Keratinocyte (primary cell): ENCODE data around the gene TM2D3. TPM values are rescaled to one million over a fixed set of nuclear protein-coding genes. Genes with fewer than 3 reads are reported as not detected.

ENCODE experiments used
- DNase-seq: peaks from one replicate; pipeline ENCODE4 v3.0.0-alpha.2; 2011; ENCODE audit warnings: low read depth, missing footprints, low spot score
- FAIRE-seq: peaks from 2 replicates; lab custom pipeline; 2011; peaks lifted over from hg19 to GRCh38; lab: Jason Lieb, UNC
- H2AFZ ChIP-seq: 2 replicates; pipeline ENCODE4 v1.6.0; 2012; ENCODE audit warnings: low read length, control low read depth, inconsistent platforms; ENCODE audit not compliant: control insufficient read depth
- H3K27ac ChIP-seq: 2 replicates; pipeline ENCODE4 v1.5.1; 2011; ENCODE audit warnings: low read length; ENCODE audit not compliant: control insufficient read depth, insufficient read depth
- H3K27me3 ChIP-seq: 3 replicates; pipeline ENCODE4 v1.6.0; 2011; ENCODE audit warnings: low read length; ENCODE audit not compliant: control insufficient read depth, insufficient read depth; ENCODE audit errors: extremely low read depth
- H3K36me3 ChIP-seq, 2 experiments: 2 replicates in 1 of 2; 3 replicates in 1 of 2; pipeline ENCODE4 v1.5.1; 2011; ENCODE audit warnings: low read length in 2 of 2, mild to moderate bottlenecking in 1 of 2; ENCODE audit not compliant: control insufficient read depth in 2 of 2, insufficient read depth in 2 of 2; ENCODE audit errors: extremely low read depth in 1 of 2
- H3K4me1 ChIP-seq: 3 replicates; pipeline ENCODE4 v1.5.1; 2011; ENCODE audit warnings: low read length; ENCODE audit not compliant: control insufficient read depth, insufficient read depth; ENCODE audit errors: extremely low read depth
- H3K4me2 ChIP-seq: 3 replicates; pipeline ENCODE4 v1.6.0; 2011; ENCODE audit warnings: low read depth, low read length; ENCODE audit not compliant: control insufficient read depth, insufficient read depth; ENCODE audit errors: extremely low read depth
- H3K4me3 ChIP-seq, 3 experiments: fragments of 200-600 bp in 1 of 3; sonication (generic) in 1 of 3; 2 replicates in 2 of 3; 3 replicates in 1 of 3; pipeline ENCODE4 v1.5.1; 2011 to 2016; ENCODE audit warnings: low read length in 3 of 3, mild to moderate bottlenecking in 3 of 3, control low read depth in 2 of 3, inconsistent platforms in 1 of 3, low read depth in 1 of 3, mixed read lengths in 1 of 3, mixed run types in 1 of 3, moderate library complexity in 1 of 3; ENCODE audit not compliant: control insufficient read depth in 2 of 3, insufficient read depth in 2 of 3; ENCODE audit errors: extremely low read depth in 1 of 3
- H3K79me2 ChIP-seq: 2 replicates; pipeline ENCODE4 v1.6.0; 2012; ENCODE audit warnings: low read length; ENCODE audit not compliant: control insufficient read depth, insufficient read depth
- H3K9ac ChIP-seq: 3 replicates; pipeline ENCODE4 v1.6.0; 2011; ENCODE audit warnings: low read length; ENCODE audit not compliant: control insufficient read depth, insufficient read depth; ENCODE audit errors: extremely low read depth
- H3K9me1 ChIP-seq: 3 replicates; pipeline ENCODE4 v1.6.0; 2011; ENCODE audit warnings: low read length; ENCODE audit not compliant: control insufficient read depth, insufficient read depth; ENCODE audit errors: extremely low read depth
- H3K9me3 ChIP-seq: 2 replicates; pipeline ENCODE4 v1.5.1; 2012; ENCODE audit warnings: low read depth, low read length; ENCODE audit not compliant: control insufficient read depth
- H4K20me1 ChIP-seq: 3 replicates; pipeline ENCODE4 v1.6.0; 2011; ENCODE audit warnings: low read length; ENCODE audit not compliant: control insufficient read depth, insufficient read depth; ENCODE audit errors: extremely low read depth
- EZH2 ChIP-seq: IDR thresholded peaks from one replicate; pipeline ENCODE4 v1.6.1; 2012; ENCODE audit warnings: inconsistent platforms, mild to moderate bottlenecking, low read length, moderate library complexity
- dilution Hi-C: fragments of 300-500 bp; cut with MboI; formaldehyde crosslinking; loops from one replicate; pipeline ENCODE4 v1.7.0; 2020; ENCODE audit warnings: low sequenced_read_pairs; ENCODE audit not compliant: extremely low pct_ligation_motif_present
- polyA plus RNA-seq, 5 experiments: library from polyadenylated mRNA; depleted of rRNA in 3 of 5; stranded (reverse) in 3 of 5; stranded (forward) in 1 of 5; unstranded in 1 of 5; fragments of >200 nt; gene quantifications; 1 replicate in 1 of 5; 2 replicates in 3 of 5; 3 replicates in 1 of 5; pipeline versions ENCODE4 v1.2.1 to v1.2.3, GENCODE V29; 2011 to 2012; ENCODE audit warnings: missing spikeins in 2 of 5, low read depth in 1 of 5, low replicate concordance in 1 of 5
- TF ChIP-seq, protein P1 (sequence below), 3 experiments: IDR thresholded peaks in 1 of 3; conservative IDR thresholded peaks in 1 of 3; optimal IDR thresholded peaks in 1 of 3; 2 replicates in 2 of 3; 3 replicates in 1 of 3; pipeline versions ENCODE3 to v1.5.1; 2011; ENCODE audit warnings: low read length in 3 of 3, mild to moderate bottlenecking in 3 of 3, moderate library complexity in 2 of 3, control low read depth in 1 of 3, inconsistent platforms in 1 of 3; ENCODE audit not compliant: insufficient read depth in 2 of 3; ENCODE audit errors: extremely low read depth in 1 of 3

Gene TM2D3
- polyA plus RNA-seq, 1 donor (not counting 4 experiments of a cell fraction or from before 2014, with no cell fraction given) = 56.7 TPM

DNA sequence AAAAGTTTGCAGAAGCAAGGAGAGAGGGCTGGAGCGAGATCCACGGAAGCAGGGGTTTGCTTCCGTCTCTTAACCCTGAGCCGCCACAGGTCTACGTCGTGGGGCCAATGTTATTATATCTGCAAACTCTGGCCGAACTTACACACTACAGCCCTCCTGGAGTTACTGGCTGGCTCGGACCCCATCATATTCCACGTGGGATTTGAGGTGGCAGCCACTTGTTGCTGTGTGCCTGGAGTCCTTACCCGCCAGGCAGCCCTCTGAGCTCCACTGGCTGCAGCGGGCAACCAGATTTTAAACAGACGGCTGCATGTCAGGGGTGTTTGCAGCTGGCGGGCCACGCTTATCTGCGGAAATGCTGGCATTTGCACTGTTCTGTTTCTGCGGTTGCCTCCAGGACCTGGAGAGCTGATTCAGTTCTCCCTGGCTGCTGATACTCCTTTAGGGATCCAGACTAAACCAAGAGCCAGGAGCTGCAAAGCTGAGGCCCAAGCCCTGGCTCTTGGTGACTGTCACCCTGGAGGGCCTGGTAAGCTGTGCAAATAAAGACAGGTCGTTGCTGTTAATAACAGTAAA, 34.7 kb downstream of the TM2D3 start:
- no peak for DNase-seq
- Histone ChIP-seq H3K4me1 (peaks cover 12% of the 10 kb centered on the region), H2AFZ (no peak overlapping the region), H3K4me3 (no peak overlapping the region), H3K36me3 (no peaks in the 10 kb centered on the region), H3K27me3 (peaks cover 28% of the 10 kb centered on the region), H4K20me1 (no peaks in the 10 kb centered on the region), H3K4me2 (no peak overlapping the region), H3K9ac (no peak overlapping the region), H3K9me1 (no peaks in the 10 kb centered on the region), H3K9me3 (no peaks in the 10 kb centered on the region), H3K27ac (no peak overlapping the region), H3K79me2 (no peaks in the 10 kb centered on the region)
- TF ChIP-seq, protein P1, sequence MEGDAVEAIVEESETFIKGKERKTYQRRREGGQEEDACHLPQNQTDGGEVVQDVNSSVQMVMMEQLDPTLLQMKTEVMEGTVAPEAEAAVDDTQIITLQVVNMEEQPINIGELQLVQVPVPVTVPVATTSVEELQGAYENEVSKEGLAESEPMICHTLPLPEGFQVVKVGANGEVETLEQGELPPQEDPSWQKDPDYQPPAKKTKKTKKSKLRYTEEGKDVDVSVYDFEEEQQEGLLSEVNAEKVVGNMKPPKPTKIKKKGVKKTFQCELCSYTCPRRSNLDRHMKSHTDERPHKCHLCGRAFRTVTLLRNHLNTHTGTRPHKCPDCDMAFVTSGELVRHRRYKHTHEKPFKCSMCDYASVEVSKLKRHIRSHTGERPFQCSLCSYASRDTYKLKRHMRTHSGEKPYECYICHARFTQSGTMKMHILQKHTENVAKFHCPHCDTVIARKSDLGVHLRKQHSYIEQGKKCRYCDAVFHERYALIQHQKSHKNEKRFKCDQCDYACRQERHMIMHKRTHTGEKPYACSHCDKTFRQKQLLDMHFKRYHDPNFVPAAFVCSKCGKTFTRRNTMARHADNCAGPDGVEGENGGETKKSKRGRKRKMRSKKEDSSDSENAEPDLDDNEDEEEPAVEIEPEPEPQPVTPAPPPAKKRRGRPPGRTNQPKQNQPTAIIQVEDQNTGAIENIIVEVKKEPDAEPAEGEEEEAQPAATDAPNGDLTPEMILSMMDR (optimal IDR thresholded peaks at IDR 0.05 in 1 of 3, IDR thresholded peaks at IDR 0.05 in 1 of 3, conservative IDR thresholded peaks at IDR 0.05 in 1 of 3; ENCODE audit: extremely low read depth in 1 of 3, insufficient read depth in 2 of 3, low read length in 3 of 3) = no peak
- TF ChIP-seq EZH2 = no peak
- dilution Hi-C loops = no loop called here
- FAIRE-seq = no peak

DNA sequence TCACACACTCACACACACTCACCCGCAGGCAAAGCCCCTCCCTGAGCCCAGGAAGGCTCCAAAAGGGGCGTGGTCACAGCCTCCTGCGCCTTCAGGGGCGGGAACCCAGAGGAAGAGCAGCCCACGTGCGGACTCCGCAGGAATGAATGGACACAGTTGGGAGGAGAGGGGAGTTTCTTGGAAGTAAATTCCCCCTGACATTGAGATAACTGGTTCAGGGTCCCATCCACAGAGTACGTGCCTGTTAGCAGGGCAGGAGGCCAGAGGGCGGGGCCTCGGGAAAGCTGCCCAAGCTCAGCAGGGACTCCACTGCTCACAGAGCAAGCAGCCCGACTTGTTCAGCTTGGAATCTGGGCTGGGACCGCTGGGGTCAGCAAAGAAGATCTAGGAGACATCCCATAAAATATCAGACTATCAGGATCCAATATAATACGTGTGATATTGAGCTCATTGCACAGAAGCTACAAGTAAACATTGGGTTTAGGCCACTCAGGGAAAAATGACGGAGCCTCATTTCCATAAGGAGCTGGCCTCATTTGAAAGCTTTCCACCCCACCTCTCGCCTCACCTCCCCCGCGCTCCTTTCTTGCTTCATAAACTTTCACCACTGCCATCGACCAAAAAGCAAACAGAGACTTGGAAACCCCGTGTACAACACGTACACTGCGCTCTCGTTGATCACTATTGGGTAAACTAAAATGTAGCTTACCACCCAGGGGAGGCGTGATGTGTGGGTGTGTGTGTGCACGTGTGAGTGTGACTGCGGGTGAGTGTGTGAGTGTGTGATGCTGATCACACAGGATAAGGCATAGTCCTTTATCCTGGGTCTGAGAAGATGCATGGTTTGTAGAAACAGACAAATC, 36.0 kb downstream of the TM2D3 start:
- H3K9ac ChIP-seq = peak overlapping the region; percentile 5
- dilution Hi-C loops = no loop called here
- peak overlapping the region in 1 of 3 experiments; percentile 56 for H3K4me3 ChIP-seq

More for the DNA sequence above, 36.0 kb downstream of the TM2D3 start:
- H2AFZ ChIP-seq = peak overlapping the region; percentile 63
- peaks cover 12% of the 10 kb centered on the region for H3K4me1 ChIP-seq
- H3K9me3 ChIP-seq = no peaks in the 10 kb centered on the region
- H3K27ac ChIP-seq = no peak overlapping the region
- no peaks in the 10 kb centered on the region for H3K36me3 ChIP-seq
- H3K4me2 ChIP-seq = peak overlapping the region; percentile 57
- no peak for TF ChIP-seq EZH2
- TF ChIP-seq, protein P1 (optimal IDR thresholded peaks at IDR 0.05 in 1 of 3, IDR thresholded peaks at IDR 0.05 in 1 of 3, conservative IDR thresholded peaks at IDR 0.05 in 1 of 3; ENCODE audit: extremely low read depth in 1 of 3, insufficient read depth in 2 of 3, low read length in 3 of 3) = no peak
- H3K79me2 ChIP-seq = no peaks in the 10 kb centered on the region
- FAIRE-seq (no peak), DNase-seq (peak; percentile 33)
- no peaks in the 10 kb centered on the region for H3K9me1 ChIP-seq
- H4K20me1 ChIP-seq = no peaks in the 10 kb centered on the region
- H3K27me3 ChIP-seq = peaks cover 33% of the 10 kb centered on the region
